Ovary (tissue), 3 donors: Measurements from ENCODE around the gene DDIT3.

Experiments
- CTCF ChIP-seq, 3 donors: fragments of 450-650 bp in 2 of 3; fragments of 200-600 bp in 1 of 3; IDR thresholded peaks; one replicate each; pipeline versions ENCODE4 v1.5.1 to v1.8.0; 2016 to 2022; ENCODE audit warnings: antibody characterized with exemption in 3 of 3, mild to moderate bottlenecking in 1 of 3
- EP300 ChIP-seq: sonication (generic); formaldehyde crosslinking; IDR thresholded peaks from one replicate; pipeline ENCODE4 v1.6.1; 2017; ENCODE audit warnings: antibody characterized with exemption
- POLR2A ChIP-seq: fragments of 450-650 bp; IDR thresholded peaks from one replicate; pipeline ENCODE4 v1.6.1; 2017; ENCODE audit warnings: antibody characterized with exemption, mild to moderate bottlenecking, moderate library complexity
- donor health status: DM: no; HTN: no; CAD: no.

GRCh38 chr12:57526477-57527126 lies 6.3 kb upstream of the DDIT3 start:
- TF ChIP-seq EP300 (no peak), CTCF (IDR thresholded peaks at IDR 0.05) (no peak), POLR2A (no peak)
